Inflammatory macrophage treated with lipopolysaccharide for 4 hours (primary cell): ENCODE data around the gene SYT2.
"Not testable (repeated sequence)": the region's sequence is repeated elsewhere in the genome, so short reads cannot be mapped to it uniquely, and the experiment has no call there.

Experiments used
- DNase-seq: peaks from one replicate; pipeline ENCODE4 v3.0.0-alpha.2; 2020

The SYT2 gene

GRCh38 chr1:202589190-202589930 lies 120.9 kb downstream of the SYT2 start:
- no peak for DNase-seq

GRCh38 chr1:202588503-202589189 lies 121.6 kb downstream of the SYT2 start:
- DNase-seq: no peak

- DNase-seq: no peak
These were observed 122.3 kb downstream of the SYT2 start for GRCh38 chr1:202587859-202588485.

GRCh38 chr1:202586871-202587270 lies 123.4 kb downstream of the SYT2 start:
- no peak for DNase-seq

- peak; percentile 55 for DNase-seq
These were observed 124.0 kb downstream of the SYT2 start for GRCh38 chr1:202586018-202586821.

GRCh38 chr1:202585590-202585933 lies 124.7 kb downstream of the SYT2 start:
- no peak for DNase-seq

GRCh38 chr1:202584707-202585589 lies 125.3 kb downstream of the SYT2 start:
- DNase-seq: no peak

GRCh38 chr1:202582350-202582749 lies 127.9 kb downstream of the SYT2 start:
- DNase-seq: not testable (repeated sequence)

- DNase-seq: no peak
These were observed 129.6 kb downstream of the SYT2 start for GRCh38 chr1:202580619-202581018.

GRCh38 chr1:202579806-202580205 lies 130.4 kb downstream of the SYT2 start:
- no peak for DNase-seq

- DNase-seq: no peak
These were observed 131.7 kb downstream of the SYT2 start for GRCh38 chr1:202578565-202578964.

- DNase-seq: no peak
These were observed 132.2 kb downstream of the SYT2 start for GRCh38 chr1:202578001-202578504.

GRCh38 chr1:202577381-202577780 lies 132.9 kb downstream of the SYT2 start:
- DNase-seq: no peak

- DNase-seq: peak; percentile 28
These were observed 133.4 kb downstream of the SYT2 start for GRCh38 chr1:202576816-202577215.

- no peak for DNase-seq
These were observed 134.2 kb downstream of the SYT2 start for GRCh38 chr1:202575918-202576653.

- DNase-seq: no peak
These were observed 137.4 kb downstream of the SYT2 start for GRCh38 chr1:202572867-202573266.

- DNase-seq: peak; percentile 55
These were observed 138.4 kb downstream of the SYT2 start for GRCh38 chr1:202571719-202572339.

GRCh38 chr1:202569393-202570322 lies 140.6 kb downstream of the SYT2 start:
- DNase-seq: no peak

- no peak for DNase-seq
These were observed 141.4 kb downstream of the SYT2 start for GRCh38 chr1:202568826-202569225.

GRCh38 chr1:202568410-202568809 lies 141.8 kb downstream of the SYT2 start:
- no peak for DNase-seq
